Uterus (tissue), 4 donors: ENCODE data around the gene ADIPOR2. TPM values are rescaled to one million over a fixed set of nuclear protein-coding genes. Genes with fewer than 3 reads are reported as not detected.
A peak's percentile ranks its signal among the peaks of the same experiment; 100 is the strongest.

ENCODE experiments used
- DNase-seq, 2 donors: peaks; one replicate each; pipeline ENCODE4 v3.0.0-alpha.2; 2019 to 2020
- H3K27ac ChIP-seq, 2 donors: fragments of 200-600 bp; sonication (generic); 1 replicate in 1 of 2; 2 replicates in 1 of 2; pipeline ENCODE4 v1.5.1; 2016 to 2018
- H3K27me3 ChIP-seq, 2 donors: fragments of 200-600 bp; sonication (generic); one replicate each; pipeline ENCODE4 v1.5.1; 2018 to 2019; ENCODE audit warnings: control low read depth in 1 of 2
- H3K36me3 ChIP-seq, 2 donors: fragments of 200-600 bp; sonication (generic); one replicate each; pipeline ENCODE4 v1.5.1; 2019; ENCODE audit warnings: control low read depth in 1 of 2
- H3K4me1 ChIP-seq, 2 donors: fragments of 200-600 bp; sonication (generic); one replicate each; pipeline ENCODE4 v1.5.1; 2018 to 2019; ENCODE audit warnings: control low read depth in 1 of 2
- H3K4me3 ChIP-seq, 2 donors: fragments of 200-600 bp; sonication (generic); 1 replicate in 1 of 2; 2 replicates in 1 of 2; pipeline ENCODE4 v1.5.1; 2018 to 2019; ENCODE audit warnings: mild to moderate bottlenecking in 1 of 2
- H3K9me3 ChIP-seq, 2 donors: fragments of 200-600 bp; sonication (generic); one replicate each; pipeline ENCODE4 v1.5.1; 2019; ENCODE audit warnings: control low read depth in 1 of 2
- POLR2A ChIP-seq, 2 donors: fragments of 450-650 bp; IDR thresholded peaks; one replicate each; pipeline ENCODE4 v1.6.1; 2016; ENCODE audit warnings: antibody characterized with exemption in 2 of 2, mild to moderate bottlenecking in 1 of 2, moderate library complexity in 1 of 2
- intact Hi-C: fragments of 100-400 bp; cut with DNase I; formaldehyde crosslinking; loops from one replicate; pipeline ENCODE4 v1.15.1; 2023; ENCODE audit warnings: low total_unique reads
- total RNA-seq, 4 donors: library from RNA; depleted of rRNA in 3 of 4; stranded (reverse); fragments of >200 nt in 3 of 4; gene quantifications; one replicate each; pipeline versions ENCODE4 v1.1.0 to v1.2.4, GENCODE V29; 2014 to 2023
- TF ChIP-seq, protein P1 (sequence below), 4 experiments: fragments of 200-600 bp in 2 of 4; fragments of 450-650 bp in 2 of 4; sonication (generic) in 2 of 4; IDR thresholded peaks; one replicate each; pipeline ENCODE4 v1.5.1; 2016 to 2019; ENCODE audit warnings: antibody characterized with exemption in 4 of 4, mild to moderate bottlenecking in 2 of 4, moderate library complexity in 1 of 4
- donor health status: DM: yes; HTN: yes; CAD: no.

The ADIPOR2 gene
- total RNA-seq, 4 donors from 2014 or later = 30.3 to 71.2 (median 42.3) TPM

DNA sequence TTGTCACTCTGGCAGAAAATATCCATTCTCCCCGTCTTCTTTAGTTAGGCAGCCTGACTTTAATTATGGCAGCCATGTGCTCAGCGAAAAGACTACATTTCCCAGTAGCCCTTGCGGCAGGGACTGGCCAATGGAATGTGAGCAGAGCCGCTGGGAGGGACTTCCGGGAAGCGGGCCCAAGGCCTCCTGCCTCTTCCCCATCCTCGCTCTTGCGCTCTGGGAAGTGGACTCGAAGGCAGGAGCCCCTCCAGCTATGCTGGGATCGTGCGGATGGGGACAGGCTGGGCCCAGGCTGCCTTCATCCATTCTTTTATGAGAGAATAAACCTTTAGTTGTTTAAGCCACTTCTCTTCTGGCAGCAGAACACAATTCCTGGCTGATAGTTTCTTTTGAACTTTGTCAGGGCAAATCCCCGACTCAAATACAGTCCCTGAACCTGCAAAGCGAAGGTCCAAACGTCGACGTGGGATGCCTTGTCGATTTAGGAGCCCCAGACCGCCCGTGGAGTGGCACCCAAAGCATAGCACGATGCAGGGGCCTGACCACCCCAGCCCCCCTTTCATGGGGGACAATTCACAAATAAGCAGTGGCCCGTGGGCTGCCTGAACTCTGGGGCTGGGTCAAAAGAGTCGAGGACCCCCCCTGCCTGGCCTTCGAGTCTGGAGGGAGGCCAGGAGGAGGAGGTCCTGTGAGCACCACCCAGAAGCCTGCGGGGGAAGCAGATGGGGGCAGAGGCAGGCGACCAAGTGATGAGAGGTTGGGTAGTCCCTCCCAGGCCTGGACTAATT is 113.9 kb downstream of the ADIPOR2 start:
- DNase-seq = peak; percentile 86 to 88
- TF ChIP-seq, protein P1, sequence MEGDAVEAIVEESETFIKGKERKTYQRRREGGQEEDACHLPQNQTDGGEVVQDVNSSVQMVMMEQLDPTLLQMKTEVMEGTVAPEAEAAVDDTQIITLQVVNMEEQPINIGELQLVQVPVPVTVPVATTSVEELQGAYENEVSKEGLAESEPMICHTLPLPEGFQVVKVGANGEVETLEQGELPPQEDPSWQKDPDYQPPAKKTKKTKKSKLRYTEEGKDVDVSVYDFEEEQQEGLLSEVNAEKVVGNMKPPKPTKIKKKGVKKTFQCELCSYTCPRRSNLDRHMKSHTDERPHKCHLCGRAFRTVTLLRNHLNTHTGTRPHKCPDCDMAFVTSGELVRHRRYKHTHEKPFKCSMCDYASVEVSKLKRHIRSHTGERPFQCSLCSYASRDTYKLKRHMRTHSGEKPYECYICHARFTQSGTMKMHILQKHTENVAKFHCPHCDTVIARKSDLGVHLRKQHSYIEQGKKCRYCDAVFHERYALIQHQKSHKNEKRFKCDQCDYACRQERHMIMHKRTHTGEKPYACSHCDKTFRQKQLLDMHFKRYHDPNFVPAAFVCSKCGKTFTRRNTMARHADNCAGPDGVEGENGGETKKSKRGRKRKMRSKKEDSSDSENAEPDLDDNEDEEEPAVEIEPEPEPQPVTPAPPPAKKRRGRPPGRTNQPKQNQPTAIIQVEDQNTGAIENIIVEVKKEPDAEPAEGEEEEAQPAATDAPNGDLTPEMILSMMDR (IDR thresholded peaks at IDR 0.05) = no peak
- peak in 1 of 2 donors; percentile 9 for TF ChIP-seq POLR2A (IDR thresholded peaks at IDR 0.05)
- Histone ChIP-seq H3K4me1 (no peaks in the 10 kb centered on the region), H3K36me3 (no peaks in the 10 kb centered on the region), H3K9me3 (no peaks in the 10 kb centered on the region), H3K27me3 (no peaks in the 10 kb centered on the region), H3K4me3 (no peak overlapping the region), H3K27ac (peak overlapping the region in 1 of 2 donors; percentile 27)
- intact Hi-C loops = no loop called here

DNA sequence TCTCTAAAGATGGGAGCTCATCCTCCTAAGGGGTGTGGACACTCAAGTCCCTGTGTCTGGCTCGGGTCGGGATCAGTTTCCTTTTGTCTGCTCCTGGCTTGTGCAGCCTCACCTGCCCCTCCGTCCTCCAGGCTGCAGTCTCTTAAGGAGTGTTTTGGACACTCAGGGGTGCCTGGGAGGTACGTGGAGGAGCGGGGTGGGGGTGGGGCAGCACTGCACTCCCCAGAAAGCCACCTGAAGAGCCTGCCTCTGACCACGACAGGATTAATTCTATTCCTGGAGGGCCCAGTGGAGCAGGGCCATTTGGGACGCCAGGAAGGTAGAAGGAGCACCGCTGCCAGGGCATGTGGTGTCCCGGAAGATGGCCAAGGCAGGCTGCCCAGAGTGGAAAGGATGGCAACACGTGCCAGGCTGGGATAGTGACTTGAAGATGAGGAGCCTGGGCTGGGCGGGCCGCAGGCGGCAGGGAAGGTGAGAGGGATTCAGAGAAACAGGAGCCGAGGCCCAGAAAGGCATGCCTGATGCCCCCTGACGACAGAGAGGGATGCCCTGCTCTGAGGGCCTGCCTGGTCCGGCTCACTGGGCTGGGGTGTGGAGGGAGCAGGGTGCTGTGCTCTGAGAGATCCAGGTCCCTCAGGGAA is 114.7 kb downstream of the ADIPOR2 start:
- H3K36me3 ChIP-seq = no peaks in the 10 kb centered on the region
- peak in 1 of 2 donors; percentile 14 for DNase-seq
- H3K27me3 ChIP-seq = no peaks in the 10 kb centered on the region
- H3K27ac ChIP-seq = no peak overlapping the region
- intact Hi-C loops = no loop called here
- no peak for TF ChIP-seq POLR2A (IDR thresholded peaks at IDR 0.05)
- TF ChIP-seq, protein P1 (IDR thresholded peaks at IDR 0.05) = no peak
- no peak overlapping the region for H3K4me3 ChIP-seq
- H3K9me3 ChIP-seq = no peaks in the 10 kb centered on the region
- no peaks in the 10 kb centered on the region for H3K4me1 ChIP-seq

DNA sequence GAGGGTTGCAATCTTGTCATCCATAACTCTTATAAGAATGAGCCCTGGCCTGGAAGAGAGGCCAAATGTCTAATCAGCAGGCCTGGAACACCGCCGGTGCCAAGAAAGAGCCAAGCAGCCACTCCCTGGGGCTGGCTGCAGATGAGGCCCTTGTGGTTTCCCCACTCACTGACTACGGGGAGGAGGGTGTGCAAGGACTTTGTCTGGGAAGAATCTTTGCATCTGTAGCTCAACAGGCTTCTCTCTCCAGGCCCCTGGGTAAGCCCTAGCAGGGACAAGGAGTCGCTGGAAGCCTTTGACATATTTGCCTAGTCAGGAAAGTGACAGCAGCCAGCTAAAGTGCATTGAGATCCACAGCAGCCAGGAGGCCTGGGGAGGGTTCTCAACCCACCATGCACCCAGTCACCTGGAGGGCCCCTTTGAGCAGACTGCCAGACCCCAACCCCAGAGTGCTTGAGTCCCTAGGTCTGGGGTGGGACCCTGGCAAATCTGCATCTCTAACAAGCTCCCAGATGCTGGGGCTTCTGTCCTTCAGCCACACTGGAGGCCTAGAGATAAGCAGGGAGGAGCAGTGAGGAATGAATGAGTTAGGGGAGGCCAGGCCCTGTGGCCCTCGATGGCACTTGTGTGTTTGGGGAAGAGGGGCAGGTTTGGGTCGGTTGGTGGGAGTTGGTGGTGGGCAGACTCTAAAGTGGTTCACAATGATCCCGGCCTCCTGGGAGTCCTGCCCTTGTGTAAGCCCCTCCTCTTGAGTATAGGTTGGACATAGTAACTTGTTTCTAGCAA is 115.6 kb downstream of the ADIPOR2 start:
- Histone ChIP-seq H3K36me3 (no peaks in the 10 kb centered on the region), H3K4me1 (no peaks in the 10 kb centered on the region), H3K9me3 (no peaks in the 10 kb centered on the region), H3K27me3 (no peaks in the 10 kb centered on the region), H3K27ac (no peak overlapping the region), H3K4me3 (no peak overlapping the region)
- DNase-seq = peak in 1 of 2 donors; percentile 14
- intact Hi-C loops = no loop called here
- TF ChIP-seq, protein P1 (IDR thresholded peaks at IDR 0.05) = no peak

DNA sequence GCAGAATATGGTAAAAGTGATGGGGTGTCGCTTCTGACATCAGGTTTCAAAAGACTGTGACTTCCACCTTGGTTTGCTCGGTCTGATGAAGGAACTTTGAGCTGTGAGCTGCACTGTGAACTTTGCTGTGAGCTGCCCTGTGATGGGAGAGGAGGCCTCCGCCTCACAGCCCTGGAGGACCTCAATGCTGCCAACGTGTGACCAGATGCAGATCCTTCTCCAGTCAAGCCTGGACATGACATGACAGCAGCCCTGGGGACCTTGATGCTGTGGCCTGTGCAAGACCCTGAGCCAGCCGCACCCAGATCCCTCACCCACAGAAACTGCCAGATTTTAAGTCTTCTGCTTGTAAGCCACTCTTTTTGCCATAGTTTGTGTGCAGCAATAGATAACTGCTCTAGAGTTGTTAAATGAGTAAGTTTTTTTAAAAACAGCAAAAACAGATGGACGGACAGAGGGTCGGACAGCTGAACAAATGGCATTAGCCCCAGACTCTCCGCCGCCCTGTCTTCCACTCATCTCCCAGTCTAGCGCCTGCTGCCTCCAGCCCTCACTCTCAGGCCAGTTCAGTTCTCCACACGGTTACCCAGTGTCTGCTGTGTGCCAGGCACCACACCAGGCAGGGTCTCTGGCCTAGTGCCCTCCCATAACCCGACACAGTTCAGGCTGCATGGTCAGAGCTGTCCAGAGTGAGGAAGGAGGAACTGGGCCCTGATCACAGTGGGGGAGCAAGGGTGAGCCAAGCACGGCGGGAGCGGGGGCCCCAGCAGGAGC is 116.4 kb downstream of the ADIPOR2 start:
- Histone ChIP-seq H3K36me3 (no peaks in the 10 kb centered on the region), H3K4me1 (no peaks in the 10 kb centered on the region), H3K4me3 (no peak overlapping the region), H3K27ac (no peak overlapping the region), H3K27me3 (no peaks in the 10 kb centered on the region), H3K9me3 (no peaks in the 10 kb centered on the region)
- intact Hi-C loops = no loop called here
- no peak for TF ChIP-seq POLR2A (IDR thresholded peaks at IDR 0.05)
- TF ChIP-seq, protein P1 (IDR thresholded peaks at IDR 0.05) = no peak
- DNase-seq = peak in 1 of 2 donors; percentile 6
